ENCODE results near the gene IMPA2. TPM values are rescaled to one million over a fixed set of nuclear protein-coding genes. Genes with fewer than 3 reads are reported as not detected.
"Not testable (repeated sequence)": the region's sequence is repeated elsewhere in the genome, so short reads cannot be mapped to it uniquely, and the experiment has no call there.

IMPA2 gene
- total and polyA plus RNA-seq, 2 donors: 9.1 to 19.5 TPM

DNA sequence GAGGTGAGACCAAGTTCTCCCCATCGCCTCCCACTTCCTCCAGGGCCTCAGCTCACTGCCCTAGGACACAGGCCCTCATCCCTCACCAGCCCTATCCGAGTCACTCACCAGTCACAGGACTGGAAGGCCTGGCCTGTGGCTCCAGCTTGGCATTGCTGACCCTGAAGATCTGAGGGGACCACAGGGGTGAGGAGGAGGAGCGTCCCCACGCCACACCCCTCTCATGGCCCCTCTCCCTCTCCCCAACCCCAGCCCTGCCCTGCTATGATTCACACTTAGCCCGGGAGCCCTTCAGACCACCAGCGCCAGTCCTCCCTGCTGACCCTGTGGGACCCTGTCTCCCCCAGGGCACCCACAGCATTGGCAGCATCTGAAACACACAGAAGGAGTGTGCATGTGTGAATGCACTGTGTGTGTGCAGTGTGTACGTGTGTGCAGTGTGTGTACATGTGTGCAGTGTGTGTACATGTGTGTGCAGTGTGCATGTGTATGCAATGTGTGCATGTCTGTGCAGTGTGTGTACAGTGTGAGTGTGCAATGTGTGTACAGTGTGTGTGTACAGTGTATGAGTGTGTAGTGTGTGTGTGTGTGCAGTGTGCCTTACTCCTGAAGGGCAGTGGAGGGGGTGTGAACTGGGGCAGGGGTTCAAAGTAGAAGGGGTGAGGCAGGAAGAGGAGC, 82.9 kb downstream of the IMPA2 start:
- Histone ChIP-seq H3K27ac (ENCODE audit: low read depth in 1 of 2, low read length in 1 of 2) (no peak overlapping the region), H3K4me1 (ENCODE audit: control insufficient read depth in 2 of 2, insufficient read depth in 2 of 2, low read length in 2 of 2) (no peaks in the 10 kb centered on the region), H3K27me3 (ENCODE audit: control insufficient read depth in 2 of 2, insufficient read depth in 1 of 2, low read length in 1 of 2) (no peaks in the 10 kb centered on the region), H3K4me3 (ENCODE audit: low read length in 2 of 2) (no peak overlapping the region), H3K9me3 (ENCODE audit: control insufficient read depth in 2 of 2, insufficient read depth in 1 of 2, low read length in 1 of 2) (peaks cover 0 to 5% of the 10 kb centered on the region in 2 donors), H3K36me3 (ENCODE audit: control insufficient read depth in 2 of 2, insufficient read depth in 2 of 2, low read length in 1 of 2) (no peaks in the 10 kb centered on the region)
- no peak for DNase-seq (ENCODE audit: low read depth in 6 of 9, low spot score in 9 of 9)
- WGBS: 92% methylated on average over 7 of the region's 7 CpGs

DNA sequence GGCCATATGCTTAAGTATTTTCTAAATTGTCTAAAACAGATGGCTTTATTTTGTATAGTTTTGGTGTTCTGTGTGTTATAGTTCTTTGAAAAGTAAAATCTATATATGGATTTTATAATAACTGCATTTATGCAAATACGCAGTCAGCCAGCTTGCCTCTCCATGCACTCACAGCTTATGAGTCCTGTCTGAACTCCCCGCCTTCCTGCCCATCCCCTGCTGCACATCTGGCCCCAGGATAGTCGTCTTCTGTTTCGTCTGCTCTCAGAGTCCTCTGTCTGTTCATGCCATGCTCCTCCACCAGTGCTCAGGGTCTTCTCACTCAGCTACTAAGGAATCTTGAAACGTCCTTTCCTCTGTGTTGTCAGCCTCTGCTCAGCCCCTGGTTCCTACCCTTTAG, 84.1 kb downstream of the IMPA2 start:
- DNase-seq (ENCODE audit: low read depth in 6 of 9, low spot score in 9 of 9): no peak
- H3K36me3 ChIP-seq (ENCODE audit: control insufficient read depth in 2 of 2, insufficient read depth in 2 of 2, low read length in 1 of 2): no peaks in the 10 kb centered on the region
- no peaks in the 10 kb centered on the region for H3K4me1 ChIP-seq (ENCODE audit: control insufficient read depth in 2 of 2, insufficient read depth in 2 of 2, low read length in 2 of 2)
- H3K27me3 ChIP-seq (ENCODE audit: control insufficient read depth in 2 of 2, insufficient read depth in 1 of 2, low read length in 1 of 2): no peaks in the 10 kb centered on the region
- no peak overlapping the region for H3K4me3 ChIP-seq (ENCODE audit: low read length in 2 of 2)
- no peak overlapping the region for H3K27ac ChIP-seq (ENCODE audit: low read depth in 1 of 2, low read length in 1 of 2)
- H3K9me3 ChIP-seq (ENCODE audit: control insufficient read depth in 2 of 2, insufficient read depth in 1 of 2, low read length in 1 of 2): peaks cover 0 to 5% of the 10 kb centered on the region in 2 donors
- 91% methylated on average over 5 of the region's 5 CpGs for WGBS

DNA sequence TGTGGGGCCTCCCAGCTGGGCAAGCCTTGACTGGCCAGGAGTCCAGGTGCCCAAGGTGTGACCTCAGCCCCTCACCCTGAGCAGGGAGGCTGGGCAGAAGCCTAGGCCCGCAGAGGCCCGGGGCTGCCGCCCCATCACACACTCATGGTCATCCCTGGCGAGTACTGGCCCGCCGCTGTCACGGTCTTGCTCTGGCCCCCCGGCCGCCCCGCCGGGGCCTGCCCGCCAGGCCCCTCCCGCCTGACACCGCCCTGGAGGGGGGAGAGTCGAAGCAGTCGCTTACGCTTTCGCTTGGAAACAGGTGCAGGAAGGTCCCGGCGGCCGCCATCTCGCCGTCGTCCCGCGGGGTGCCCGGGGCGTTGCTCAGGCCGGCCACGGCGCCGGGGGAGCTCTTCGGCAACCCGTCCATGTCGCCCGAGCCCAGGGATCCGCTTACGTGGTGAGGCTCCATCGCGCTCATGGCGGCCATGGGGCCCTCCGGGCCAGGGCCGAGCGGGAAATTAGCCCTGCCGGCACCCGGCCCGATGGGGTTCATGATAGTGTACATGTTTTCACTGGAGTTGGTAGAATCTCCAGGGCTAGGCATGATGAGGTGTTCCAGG, 85.7 kb downstream of the IMPA2 start:
- Histone ChIP-seq H3K27ac (ENCODE audit: low read depth in 1 of 2, low read length in 1 of 2) (no peak overlapping the region), H3K27me3 (ENCODE audit: control insufficient read depth in 2 of 2, insufficient read depth in 1 of 2, low read length in 1 of 2) (no peaks in the 10 kb centered on the region), H3K36me3 (ENCODE audit: control insufficient read depth in 2 of 2, insufficient read depth in 2 of 2, low read length in 1 of 2) (no peaks in the 10 kb centered on the region), H3K9me3 (ENCODE audit: control insufficient read depth in 2 of 2, insufficient read depth in 1 of 2, low read length in 1 of 2) (peaks cover 0 to 5% of the 10 kb centered on the region in 2 donors), H3K4me3 (ENCODE audit: low read length in 2 of 2) (no peak overlapping the region), H3K4me1 (ENCODE audit: control insufficient read depth in 2 of 2, insufficient read depth in 2 of 2, low read length in 2 of 2) (no peaks in the 10 kb centered on the region)
- 99% methylated on average over 47 of the region's 47 CpGs for WGBS
- no peak for DNase-seq (ENCODE audit: low read depth in 6 of 9, low spot score in 9 of 9)

DNA sequence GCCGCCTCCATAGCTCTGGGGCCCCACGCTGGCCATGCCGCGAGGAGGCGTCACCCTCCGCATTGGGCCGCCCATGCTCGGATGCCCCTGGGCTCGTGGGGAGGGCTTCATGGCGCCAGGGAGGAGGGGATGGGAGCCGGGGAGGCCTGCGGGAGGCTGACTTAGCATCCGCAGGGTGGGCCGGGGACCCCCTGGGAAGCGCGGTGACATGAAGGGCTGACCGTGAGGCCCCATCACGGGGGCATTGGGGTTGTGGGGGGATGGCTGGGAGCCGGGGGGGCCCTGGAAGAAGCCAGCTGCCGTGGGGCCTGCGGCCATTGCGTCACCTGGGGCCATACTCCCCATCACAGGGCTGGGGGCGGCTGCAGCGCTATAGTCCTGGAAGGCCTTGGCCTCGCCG, 86.4 kb downstream of the IMPA2 start:
- WGBS: 98% methylated on average over 26 of the region's 26 CpGs

DNA sequence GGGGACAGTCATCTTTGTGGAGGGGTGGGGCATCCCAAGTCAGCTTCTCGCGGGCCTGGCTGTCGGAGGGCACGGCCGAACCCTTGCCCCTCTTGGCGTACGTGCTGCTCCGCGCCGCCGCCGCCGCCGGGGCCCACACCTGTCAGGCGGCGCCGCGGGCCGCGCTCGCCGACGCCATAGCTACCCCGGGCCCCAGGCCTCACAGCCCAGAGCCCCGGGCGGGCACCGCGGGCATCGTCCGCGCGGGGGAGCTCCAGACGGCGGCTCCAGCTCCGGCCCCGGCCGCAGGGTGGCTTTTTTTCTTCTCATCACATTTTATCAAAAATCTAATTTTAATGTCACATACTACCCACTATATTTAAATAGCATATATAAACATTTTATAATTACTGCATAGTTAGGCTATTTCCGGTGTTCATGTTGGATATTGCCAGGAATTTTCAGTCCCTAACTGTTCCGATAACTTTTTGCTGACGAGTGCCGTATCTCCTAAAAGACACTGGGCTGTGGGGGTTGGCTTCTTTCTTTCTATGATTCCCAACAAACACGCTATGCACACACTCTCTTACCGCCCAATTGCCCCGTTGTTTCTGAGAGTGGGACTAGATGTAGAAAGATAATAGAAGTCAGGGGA, 87.1 kb downstream of the IMPA2 start:
- H3K4me1 ChIP-seq (ENCODE audit: control insufficient read depth in 2 of 2, insufficient read depth in 2 of 2, low read length in 2 of 2); H3K36me3 ChIP-seq (ENCODE audit: control insufficient read depth in 2 of 2, insufficient read depth in 2 of 2, low read length in 1 of 2); H3K27ac ChIP-seq (ENCODE audit: low read depth in 1 of 2, low read length in 1 of 2); DNase-seq (ENCODE audit: low read depth in 6 of 9, low spot score in 9 of 9); H3K4me3 ChIP-seq (ENCODE audit: low read length in 2 of 2); H3K27me3 ChIP-seq (ENCODE audit: control insufficient read depth in 2 of 2, insufficient read depth in 1 of 2, low read length in 1 of 2); H3K9me3 ChIP-seq (ENCODE audit: control insufficient read depth in 2 of 2, insufficient read depth in 1 of 2, low read length in 1 of 2): not testable (repeated sequence)
- WGBS: 89% methylated on average over 44 of the region's 44 CpGs

More for the DNA sequence above, 86.4 kb downstream of the IMPA2 start:
- no peak for DNase-seq (ENCODE audit: low read depth in 6 of 9, low spot score in 9 of 9)
- Histone ChIP-seq H3K4me3 (ENCODE audit: low read length in 2 of 2) (no peak overlapping the region), H3K4me1 (ENCODE audit: control insufficient read depth in 2 of 2, insufficient read depth in 2 of 2, low read length in 2 of 2) (no peaks in the 10 kb centered on the region), H3K9me3 (ENCODE audit: control insufficient read depth in 2 of 2, insufficient read depth in 1 of 2, low read length in 1 of 2) (peaks cover 0 to 5% of the 10 kb centered on the region in 2 donors), H3K36me3 (ENCODE audit: control insufficient read depth in 2 of 2, insufficient read depth in 2 of 2, low read length in 1 of 2) (no peaks in the 10 kb centered on the region), H3K27ac (ENCODE audit: low read depth in 1 of 2, low read length in 1 of 2) (no peak overlapping the region), H3K27me3 (ENCODE audit: control insufficient read depth in 2 of 2, insufficient read depth in 1 of 2, low read length in 1 of 2) (no peaks in the 10 kb centered on the region)

DNA sequence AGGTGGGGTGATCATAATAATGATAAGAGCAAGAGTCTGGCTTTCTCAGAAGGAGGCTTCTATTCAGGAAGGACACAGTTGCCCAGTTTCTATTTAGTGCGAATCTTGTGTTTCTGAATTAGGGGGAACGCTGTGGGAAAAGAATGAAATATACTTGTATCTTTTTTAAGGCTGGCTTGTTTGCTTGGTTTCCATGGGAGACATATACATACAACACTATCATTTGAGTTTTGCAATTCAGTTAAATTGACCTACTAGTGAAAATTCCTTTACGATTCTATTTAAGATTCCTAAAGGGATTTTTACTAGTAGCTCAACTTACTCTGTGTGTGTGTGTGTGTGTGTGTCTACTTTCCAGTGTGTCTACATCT, 87.6 kb downstream of the IMPA2 start:
- no peak for DNase-seq (ENCODE audit: low read depth in 6 of 9, low spot score in 9 of 9)
- no peaks in the 10 kb centered on the region for H3K36me3 ChIP-seq (ENCODE audit: control insufficient read depth in 2 of 2, insufficient read depth in 2 of 2, low read length in 1 of 2)
- H3K27me3 ChIP-seq (ENCODE audit: control insufficient read depth in 2 of 2, insufficient read depth in 1 of 2, low read length in 1 of 2): no peaks in the 10 kb centered on the region
- H3K4me3 ChIP-seq (ENCODE audit: low read length in 2 of 2): no peak overlapping the region
- H3K4me1 ChIP-seq (ENCODE audit: control insufficient read depth in 2 of 2, insufficient read depth in 2 of 2, low read length in 2 of 2): no peaks in the 10 kb centered on the region
- 92% methylated on average over 3 of the region's 3 CpGs for WGBS
- H3K27ac ChIP-seq (ENCODE audit: low read depth in 1 of 2, low read length in 1 of 2): no peak overlapping the region
- H3K9me3 ChIP-seq (ENCODE audit: control insufficient read depth in 2 of 2, insufficient read depth in 1 of 2, low read length in 1 of 2): peaks cover 0 to 5% of the 10 kb centered on the region in 2 donors

DNA sequence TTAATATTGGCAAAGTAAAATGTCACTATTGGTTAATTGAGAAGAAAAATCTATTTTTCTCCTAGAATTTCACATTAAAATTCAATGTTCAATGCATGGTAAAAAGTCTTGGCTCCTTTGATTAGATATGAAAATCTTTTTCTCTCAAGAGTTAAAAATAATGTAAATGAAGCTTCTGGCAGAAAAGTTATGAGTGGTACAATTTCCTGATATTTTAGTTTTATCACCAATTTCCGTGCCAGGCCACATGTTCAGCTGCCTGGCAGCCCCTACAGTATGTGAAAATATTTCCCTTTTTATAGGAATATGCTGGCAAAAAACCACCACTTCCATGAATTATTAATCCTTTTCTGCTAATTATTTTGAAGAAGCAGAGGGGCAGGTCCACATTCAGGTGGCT, 89.8 kb downstream of the IMPA2 start:
- not testable (repeated sequence) for H3K27me3 ChIP-seq (ENCODE audit: control insufficient read depth in 2 of 2, insufficient read depth in 1 of 2, low read length in 1 of 2); H3K4me3 ChIP-seq (ENCODE audit: low read length in 2 of 2); DNase-seq (ENCODE audit: low read depth in 6 of 9, low spot score in 9 of 9); H3K36me3 ChIP-seq (ENCODE audit: control insufficient read depth in 2 of 2, insufficient read depth in 2 of 2, low read length in 1 of 2); H3K4me1 ChIP-seq (ENCODE audit: control insufficient read depth in 2 of 2, insufficient read depth in 2 of 2, low read length in 2 of 2); H3K27ac ChIP-seq (ENCODE audit: low read depth in 1 of 2, low read length in 1 of 2); H3K9me3 ChIP-seq (ENCODE audit: control insufficient read depth in 2 of 2, insufficient read depth in 1 of 2, low read length in 1 of 2)
- 86% methylated on average over 1 of the region's 1 CpG for WGBS

DNA sequence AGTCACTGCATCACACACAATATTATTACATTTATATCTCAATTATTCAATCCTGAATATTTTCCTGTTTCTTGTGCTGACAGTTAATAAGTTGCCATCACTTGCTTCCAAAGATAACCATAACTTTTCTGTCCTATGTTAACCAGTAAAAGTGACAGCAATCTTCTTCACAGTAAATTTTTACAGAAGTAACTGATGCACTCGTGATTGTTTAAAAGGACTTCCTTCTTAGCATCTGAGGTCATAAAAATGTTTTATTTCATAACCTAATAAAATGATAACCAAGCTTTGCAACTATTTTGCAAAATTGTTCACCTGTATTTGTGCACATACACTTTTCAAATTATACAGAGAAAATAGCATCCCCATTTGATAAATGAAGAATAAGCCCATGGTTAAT, 91.7 kb downstream of the IMPA2 start:
- DNase-seq (ENCODE audit: low read depth in 6 of 9, low spot score in 9 of 9): no peak
- Histone ChIP-seq H3K27me3 (ENCODE audit: control insufficient read depth in 2 of 2, insufficient read depth in 1 of 2, low read length in 1 of 2) (peaks cover 3 to 13% of the 10 kb centered on the region in 2 donors), H3K36me3 (ENCODE audit: control insufficient read depth in 2 of 2, insufficient read depth in 2 of 2, low read length in 1 of 2) (no peaks in the 10 kb centered on the region), H3K4me1 (ENCODE audit: control insufficient read depth in 2 of 2, insufficient read depth in 2 of 2, low read length in 2 of 2) (no peaks in the 10 kb centered on the region), H3K9me3 (ENCODE audit: control insufficient read depth in 2 of 2, insufficient read depth in 1 of 2, low read length in 1 of 2) (no peaks in the 10 kb centered on the region), H3K4me3 (ENCODE audit: low read length in 2 of 2) (no peak overlapping the region), H3K27ac (ENCODE audit: low read depth in 1 of 2, low read length in 1 of 2) (no peak overlapping the region)
- WGBS: 52% methylated on average over 1 of the region's 1 CpG

DNA sequence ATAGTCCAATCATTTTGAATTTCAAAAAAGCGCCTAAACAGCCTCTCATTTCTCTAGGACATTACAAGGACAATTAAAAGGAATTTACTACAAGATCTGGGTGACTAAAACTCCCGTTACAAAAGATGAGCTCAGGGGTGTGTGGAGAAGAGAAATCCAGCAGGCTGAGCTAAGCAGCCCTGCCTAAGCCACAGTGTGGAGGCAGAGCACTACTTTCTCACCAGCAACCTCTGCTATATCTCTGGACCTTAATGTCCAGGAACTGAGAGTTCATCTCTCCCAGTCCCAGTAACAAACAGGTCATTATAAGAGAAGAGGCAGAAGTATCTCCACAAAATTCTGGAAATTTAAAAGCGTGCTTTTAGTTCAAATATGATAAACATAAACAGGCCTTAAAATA, 93.4 kb downstream of the IMPA2 start:
- H3K27ac ChIP-seq (ENCODE audit: low read depth in 1 of 2, low read length in 1 of 2): no peak overlapping the region
- no peak for DNase-seq (ENCODE audit: low read depth in 6 of 9, low spot score in 9 of 9)
- H3K36me3 ChIP-seq (ENCODE audit: control insufficient read depth in 2 of 2, insufficient read depth in 2 of 2, low read length in 1 of 2): no peaks in the 10 kb centered on the region
- 95% methylated on average over 3 of the region's 3 CpGs for WGBS
- peaks cover 3 to 17% of the 10 kb centered on the region in 2 donors for H3K27me3 ChIP-seq (ENCODE audit: control insufficient read depth in 2 of 2, insufficient read depth in 1 of 2, low read length in 1 of 2)
- no peak overlapping the region for H3K4me3 ChIP-seq (ENCODE audit: low read length in 2 of 2)
- no peaks in the 10 kb centered on the region for H3K4me1 ChIP-seq (ENCODE audit: control insufficient read depth in 2 of 2, insufficient read depth in 2 of 2, low read length in 2 of 2)
- no peaks in the 10 kb centered on the region for H3K9me3 ChIP-seq (ENCODE audit: control insufficient read depth in 2 of 2, insufficient read depth in 1 of 2, low read length in 1 of 2)

Data from thymus (tissue), 11 donors.